HEK293 (cell line): Measurements from ENCODE around the gene NOMO2.
"Not testable (repeated sequence)": the region's sequence is repeated elsewhere in the genome, so short reads cannot be mapped to it uniquely, and the experiment has no call there.

Source experiments
- CTCF ChIA-PET: fragments of 350-600 bp; formaldehyde crosslinking; extraction: SDS; loops from one replicate; lab custom pipeline; 2021; ENCODE audit warnings: antibody characterized with exemption; lab: Yijun Ruan, JAX
- POLR2A ChIA-PET: fragments of 300-600 bp; formaldehyde crosslinking; extraction: SDS; loops from one replicate; lab custom pipeline; 2020; ENCODE audit warnings: antibody characterized with exemption, inconsistent platforms; lab: Yijun Ruan, JAX
- H3K27ac ChIP-seq: fragments of 200-500 bp; sonication (Bioruptor generic); 2 replicates; pipeline ENCODE4 v1.5.1; 2014; ENCODE audit warnings: low read depth, low read length, control low read depth, inconsistent platforms; ENCODE audit errors: extremely low read depth
- H3K36me3 ChIP-seq, 2 experiments: fragments of 200-500 bp in 1 of 2; sonication (Bioruptor generic) in 1 of 2; 1 replicate in 1 of 2; 2 replicates in 1 of 2; pipeline ENCODE4 v1.5.1; 2014 to 2017; ENCODE audit warnings: inconsistent platforms in 2 of 2, low read length in 2 of 2; ENCODE audit not compliant: control insufficient read depth in 2 of 2, insufficient read depth in 1 of 2
- H3K4me1 ChIP-seq: fragments of 200-500 bp; sonication (Bioruptor generic); 2 replicates; pipeline ENCODE4 v1.5.1; 2014; ENCODE audit warnings: mild to moderate bottlenecking, low read length, inconsistent platforms; ENCODE audit not compliant: control insufficient read depth, insufficient read depth
- H3K4me3 ChIP-seq: 2 replicates; pipeline ENCODE4 v1.5.1; 2011; ENCODE audit warnings: low read depth, mild to moderate bottlenecking, control low read depth, low read length, moderate library complexity
- H3K9me3 ChIP-seq: fragments of 200-500 bp; sonication (Bioruptor generic); 2 replicates; pipeline ENCODE4 v1.5.1; 2014; ENCODE audit warnings: low read depth, low read length, inconsistent platforms; ENCODE audit not compliant: control insufficient read depth, insufficient read depth
- PRDM10 ChIP-seq: fragments of 450-650 bp; formaldehyde crosslinking; IDR thresholded peaks from 2 replicates; pipeline ENCODE4 v1.5.1; 2016; ENCODE audit warnings: missing biosample characterization, missing genetic modification characterization
- SP2 ChIP-seq: fragments of 450-650 bp; formaldehyde crosslinking; IDR thresholded peaks from 2 replicates; pipeline ENCODE4 v1.5.1; 2016; ENCODE audit warnings: missing biosample characterization, missing genetic modification characterization
- ZNF335 ChIP-seq: fragments of 450-650 bp; formaldehyde crosslinking; conservative IDR thresholded peaks from 2 replicates; pipeline ENCODE4 v1.5.1; 2016; ENCODE audit warnings: missing biosample characterization, missing genetic modification characterization

Gene NOMO2

GRCh38 chr16:18560416-18561220, 1.3 kb downstream of the NOMO2 start:
- H3K4me3 ChIP-seq = peak overlapping the region; percentile 28
- H3K27ac ChIP-seq, H3K36me3 ChIP-seq, H3K9me3 ChIP-seq, POLR2A ChIA-PET, H3K4me1 ChIP-seq, CTCF ChIA-PET: not testable (repeated sequence)
- peak; percentile 20; the same call in 1 of the 2 replicates for TF ChIP-seq SP2 (tag by site-specific recombination)
- TF ChIP-seq PRDM10 (tag by site-specific recombination) = peak; percentile 36; the same call in 1 of the 2 replicates
- peak; percentile 72 for TF ChIP-seq ZNF335 (tag by site-specific recombination)

GRCh38 chr16:18553671-18554070, 8.2 kb downstream of the NOMO2 start:
- CTCF ChIA-PET, H3K9me3 ChIP-seq, H3K4me1 ChIP-seq, H3K4me3 ChIP-seq, POLR2A ChIA-PET, H3K27ac ChIP-seq, H3K36me3 ChIP-seq: not testable (repeated sequence)

- CTCF ChIA-PET = not testable (repeated sequence)
These were observed 14.5 kb downstream of the NOMO2 start for GRCh38 chr16:18547382-18547781.

DNA sequence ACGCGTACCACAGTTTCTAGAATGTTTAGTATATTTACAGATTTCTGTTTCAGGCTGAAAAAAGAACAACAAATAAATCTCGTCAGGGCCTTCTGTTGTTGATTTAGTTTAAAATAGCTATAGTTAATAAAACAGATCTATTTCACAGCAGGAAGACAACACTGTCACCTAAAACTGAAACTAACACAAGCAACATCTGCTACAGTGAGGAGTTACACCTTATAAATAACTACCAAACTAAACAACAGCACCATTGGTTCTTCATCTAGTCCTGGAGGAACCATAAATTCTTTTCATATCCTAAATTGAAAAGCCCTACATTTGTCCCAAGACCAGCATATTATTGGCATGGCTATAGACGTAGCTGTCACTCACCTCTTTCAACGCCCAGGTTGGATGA, 15.0 kb downstream of the NOMO2 start:
- POLR2A ChIA-PET = not testable (repeated sequence)

More at GRCh38 chr16:18547382-18547781, 14.5 kb downstream of the NOMO2 start:
- H3K27ac ChIP-seq, H3K9me3 ChIP-seq, H3K4me1 ChIP-seq, H3K36me3 ChIP-seq, H3K4me3 ChIP-seq, POLR2A ChIA-PET: not testable (repeated sequence)

GRCh38 chr16:18544232-18545081, 17.4 kb downstream of the NOMO2 start:
- H3K4me1 ChIP-seq, CTCF ChIA-PET, POLR2A ChIA-PET, H3K36me3 ChIP-seq, H3K27ac ChIP-seq, H3K4me3 ChIP-seq, H3K9me3 ChIP-seq: not testable (repeated sequence)

More for the DNA sequence above, 15.0 kb downstream of the NOMO2 start:
- H3K36me3 ChIP-seq, H3K9me3 ChIP-seq, CTCF ChIA-PET, H3K27ac ChIP-seq, H3K4me1 ChIP-seq, H3K4me3 ChIP-seq: not testable (repeated sequence)

DNA sequence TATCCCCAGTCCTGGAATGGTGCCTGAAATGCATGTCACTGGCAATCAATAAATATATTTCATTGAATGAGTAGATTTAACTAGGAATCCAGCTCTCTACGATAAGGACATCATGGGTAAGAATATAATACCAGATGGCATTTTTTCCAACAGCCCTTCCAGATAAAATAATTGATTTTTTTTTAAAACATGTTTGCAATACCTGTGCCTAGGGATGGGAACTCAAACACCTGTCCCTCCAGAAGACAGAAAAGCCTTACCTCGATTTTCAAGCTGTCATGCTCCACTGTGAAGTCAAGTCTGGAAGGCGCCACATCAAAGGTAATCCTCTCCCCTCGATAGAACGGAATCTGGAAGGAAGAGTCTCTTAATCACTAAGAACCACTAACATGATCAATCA, 20.0 kb downstream of the NOMO2 start:
- H3K9me3 ChIP-seq, H3K36me3 ChIP-seq, CTCF ChIA-PET, POLR2A ChIA-PET, H3K4me3 ChIP-seq, H3K4me1 ChIP-seq, H3K27ac ChIP-seq: not testable (repeated sequence)

DNA sequence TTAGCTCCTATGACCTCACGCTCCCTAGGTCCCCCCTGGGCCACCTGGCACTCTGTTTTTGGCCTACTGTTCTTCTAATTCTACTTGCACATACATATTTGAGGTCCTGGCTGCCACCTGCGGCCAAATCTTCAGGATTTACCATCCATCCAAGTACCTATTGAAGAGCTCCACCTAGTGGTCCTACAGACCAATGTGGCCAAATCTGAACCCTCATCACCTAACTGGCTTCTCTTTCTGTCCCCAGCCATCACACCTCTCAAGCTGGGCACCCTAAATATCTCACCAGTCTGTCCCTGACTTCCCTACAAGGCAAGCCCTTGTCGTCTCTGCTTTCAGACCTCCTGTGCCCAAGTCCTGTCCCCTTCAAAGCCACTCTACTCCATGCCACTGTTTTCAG, 24.9 kb downstream of the NOMO2 start:
- H3K9me3 ChIP-seq, H3K4me1 ChIP-seq, POLR2A ChIA-PET, H3K36me3 ChIP-seq, H3K27ac ChIP-seq, H3K4me3 ChIP-seq: not testable (repeated sequence)
- CTCF ChIA-PET = interaction anchor here (0.6 kb wide), 1 partner anchor 202 kb away, joined by 3 read pairs; no protein-coding TSS in a partner anchor

DNA sequence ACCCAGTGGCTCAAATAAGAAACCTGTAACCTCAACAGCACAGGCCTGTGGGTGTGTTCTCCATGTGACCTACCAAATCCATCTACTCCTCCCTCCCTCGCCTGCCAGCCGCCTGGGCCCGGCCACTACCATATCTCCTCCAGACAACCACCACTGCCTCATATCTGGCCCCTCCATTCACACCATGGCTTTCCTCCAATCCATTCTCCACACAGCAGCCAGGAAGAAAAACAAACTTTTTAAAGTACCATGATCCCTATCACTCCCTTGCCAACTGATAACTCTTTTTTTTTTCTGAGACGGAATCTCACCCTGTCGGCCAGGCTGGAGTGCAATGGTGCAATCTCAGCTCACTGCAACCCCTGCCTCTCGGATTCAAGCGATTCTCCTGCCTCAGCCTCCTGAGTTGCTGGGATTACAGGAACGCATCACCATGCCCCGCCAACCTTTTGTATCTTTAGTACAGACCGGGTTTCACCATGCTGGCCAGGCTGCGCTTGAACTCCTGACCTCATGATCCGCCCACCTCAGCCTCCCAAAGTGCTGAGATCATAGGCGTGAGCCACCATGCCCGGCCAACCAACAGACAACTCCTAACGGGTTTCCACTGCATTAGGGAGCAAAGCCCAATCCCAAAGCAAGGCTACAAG, 26.3 kb downstream of the NOMO2 start:
- H3K36me3 ChIP-seq, H3K9me3 ChIP-seq, H3K4me3 ChIP-seq, POLR2A ChIA-PET, H3K27ac ChIP-seq, H3K4me1 ChIP-seq, CTCF ChIA-PET: not testable (repeated sequence)
